ENCODE data around the gene HIBCH. TPM values are rescaled to one million over a fixed set of nuclear protein-coding genes. Genes with fewer than 3 reads are reported as not detected.
"Not testable (repeated sequence)": the region's sequence is repeated elsewhere in the genome, so short reads cannot be mapped to it uniquely, and the experiment has no call there.

HIBCH gene
- total and polyA plus RNA-seq, 2 experiments from 2014 or later = 15.9 to 70.0 TPM

- no peaks in the 10 kb centered on the region for H3K36me3 ChIP-seq
- DNase-seq (ENCODE audit: low read depth in 1 of 2, low spot score in 1 of 2) = no peak
- H3K9me3 ChIP-seq (ENCODE audit: low read depth) = no peaks in the 10 kb centered on the region
- no peak for TF ChIP-seq CTCF (IDR thresholded peaks at IDR 0.05; ENCODE audit: low read depth, low read length)
- no peak overlapping the region for H3K4me3 ChIP-seq
- no peaks in the 10 kb centered on the region for H3K4me1 ChIP-seq (ENCODE audit: low read depth)
- H3K27me3 ChIP-seq = peaks cover 55% of the 10 kb centered on the region
- no peak overlapping the region for H3K27ac ChIP-seq
Measured at GRCh38 chr2:190361572-190361971, 41.9 kb upstream of the HIBCH start.

- H3K27me3 ChIP-seq = peaks cover 55% of the 10 kb centered on the region
- no peak for DNase-seq (ENCODE audit: low read depth in 1 of 2, low spot score in 1 of 2)
- H3K4me3 ChIP-seq = no peak overlapping the region
- TF ChIP-seq CTCF (IDR thresholded peaks at IDR 0.05; ENCODE audit: low read depth, low read length) = no peak
- no peaks in the 10 kb centered on the region for H3K36me3 ChIP-seq
- H3K9me3 ChIP-seq (ENCODE audit: low read depth) = no peaks in the 10 kb centered on the region
- no peak overlapping the region for H3K27ac ChIP-seq
- no peaks in the 10 kb centered on the region for H3K4me1 ChIP-seq (ENCODE audit: low read depth)
Measured at GRCh38 chr2:190360965-190361364, 41.3 kb upstream of the HIBCH start.

GRCh38 chr2:190360561-190360960 lies 40.9 kb upstream of the HIBCH start:
- H3K9me3 ChIP-seq (ENCODE audit: low read depth) = no peaks in the 10 kb centered on the region
- H3K4me1 ChIP-seq (ENCODE audit: low read depth) = no peaks in the 10 kb centered on the region
- TF ChIP-seq CTCF (IDR thresholded peaks at IDR 0.05; ENCODE audit: low read depth, low read length) = no peak
- no peak for DNase-seq (ENCODE audit: low read depth in 1 of 2, low spot score in 1 of 2)
- no peak overlapping the region for H3K4me3 ChIP-seq
- H3K36me3 ChIP-seq = no peaks in the 10 kb centered on the region
- H3K27me3 ChIP-seq = peaks cover 55% of the 10 kb centered on the region
- H3K27ac ChIP-seq = no peak overlapping the region

GRCh38 chr2:190358655-190359448 lies 39.2 kb upstream of the HIBCH start:
- H3K36me3 ChIP-seq; H3K4me3 ChIP-seq; H3K4me1 ChIP-seq (ENCODE audit: low read depth); H3K9me3 ChIP-seq (ENCODE audit: low read depth); H3K27ac ChIP-seq; DNase-seq (ENCODE audit: low read depth in 1 of 2, low spot score in 1 of 2): not testable (repeated sequence)
- peaks cover 47% of the 10 kb centered on the region for H3K27me3 ChIP-seq

GRCh38 chr2:190357600-190357999 lies 38.0 kb upstream of the HIBCH start:
- no peak for TF ChIP-seq CTCF (IDR thresholded peaks at IDR 0.05; ENCODE audit: low read depth, low read length)
- no peak overlapping the region for H3K4me3 ChIP-seq

GRCh38 chr2:190355968-190356644 lies 36.5 kb upstream of the HIBCH start:
- no peak overlapping the region for H3K27ac ChIP-seq
- no peaks in the 10 kb centered on the region for H3K36me3 ChIP-seq
- no peaks in the 10 kb centered on the region for H3K9me3 ChIP-seq (ENCODE audit: low read depth)
- TF ChIP-seq CTCF (IDR thresholded peaks at IDR 0.05; ENCODE audit: low read depth, low read length) = no peak
- H3K27me3 ChIP-seq = peaks cover 34% of the 10 kb centered on the region
- peak in 1 of 2 donors; percentile 41 for DNase-seq (ENCODE audit: low read depth in 1 of 2, low spot score in 1 of 2)
- H3K4me1 ChIP-seq (ENCODE audit: low read depth) = peaks cover 9% of the 10 kb centered on the region
- H3K4me3 ChIP-seq = no peak overlapping the region

More at GRCh38 chr2:190357600-190357999, 38.0 kb upstream of the HIBCH start:
- peaks cover 2% of the 10 kb centered on the region for H3K4me1 ChIP-seq (ENCODE audit: low read depth)
- peaks cover 40% of the 10 kb centered on the region for H3K27me3 ChIP-seq
- no peak for DNase-seq (ENCODE audit: low read depth in 1 of 2, low spot score in 1 of 2)
- H3K9me3 ChIP-seq (ENCODE audit: low read depth) = no peaks in the 10 kb centered on the region
- no peak overlapping the region for H3K27ac ChIP-seq
- no peaks in the 10 kb centered on the region for H3K36me3 ChIP-seq

All from cardiac muscle cell (in vitro differentiated cells and primary cell).